GM19324 (cell line): ENCODE measurements around the gene GSK3A.

Experiments used
- ATAC-seq: cut with Tn5 transposase; IDR thresholded peaks from one replicate; pipeline ENCODE4 v1.9.1; 2021; ENCODE audit warnings: mild to moderate bottlenecking, moderate library complexity; ENCODE audit not compliant: unreplicated experiment, low FRiP score

GSK3A gene

DNA sequence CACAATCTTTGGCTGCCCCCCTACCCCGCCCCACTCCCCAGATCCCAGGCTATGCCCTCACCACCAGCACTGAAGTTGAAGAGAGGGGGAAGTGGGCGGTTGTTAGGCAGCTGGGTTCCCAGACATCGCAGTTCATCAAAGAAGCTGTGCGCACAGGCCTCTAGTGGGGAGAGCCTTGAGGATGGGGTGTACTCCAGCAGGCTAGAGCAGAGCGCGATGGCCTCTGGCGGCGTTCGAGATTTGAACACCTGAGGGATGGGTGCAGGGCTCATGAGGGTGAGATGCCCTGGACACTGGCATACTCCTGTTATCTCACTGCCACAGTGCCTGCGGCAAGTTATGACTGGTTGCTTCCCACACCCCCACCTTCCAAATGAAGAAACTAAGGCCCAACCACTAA is 10.0 kb downstream of the GSK3A start:
- ATAC-seq = no peak

DNA sequence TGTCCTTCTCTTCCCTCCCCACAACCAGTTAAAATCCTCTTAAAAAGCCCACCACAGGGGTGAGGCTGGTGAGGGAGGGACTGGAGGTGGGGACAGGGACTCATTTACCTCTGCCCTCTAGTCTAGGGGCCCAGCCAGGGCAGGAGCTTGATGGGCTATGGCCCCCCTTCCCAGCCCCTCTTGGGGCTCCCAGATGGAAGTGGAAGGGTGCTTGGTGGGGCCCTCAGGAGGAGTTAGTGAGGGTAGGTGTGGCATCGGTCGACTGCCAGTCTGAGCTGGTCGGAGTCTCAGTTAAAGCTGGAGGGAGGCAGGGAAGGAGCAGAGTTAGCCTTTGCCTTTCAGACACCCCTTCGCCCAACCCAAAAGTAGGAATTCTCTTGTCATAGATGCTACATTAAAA is 11.8 kb downstream of the GSK3A start:
- ATAC-seq = no peak

DNA sequence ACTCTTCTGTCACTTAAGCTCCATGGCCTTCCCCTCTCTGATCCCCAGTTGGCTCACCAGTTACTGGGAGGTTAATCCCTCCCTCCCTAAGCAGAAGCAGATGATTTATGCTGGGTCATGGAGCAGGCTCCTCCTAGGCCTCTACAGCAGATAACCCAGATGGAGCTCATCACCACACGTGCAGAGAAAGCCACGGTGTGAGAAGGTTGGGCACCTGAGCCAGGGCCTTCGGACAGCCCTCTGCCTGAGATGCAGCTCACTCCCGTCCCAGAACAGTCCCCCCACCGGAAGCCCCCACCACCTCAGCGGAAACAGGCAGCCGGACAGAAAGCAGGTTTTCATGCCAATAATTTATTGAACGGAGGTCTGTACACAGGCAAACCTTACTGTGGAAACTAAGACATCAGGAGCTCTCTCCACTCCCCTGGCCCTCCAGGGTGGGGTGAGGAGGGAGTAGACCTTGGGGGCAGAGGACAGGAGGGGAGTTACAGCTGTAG is 12.5 kb downstream of the GSK3A start:
- no peak for ATAC-seq

DNA sequence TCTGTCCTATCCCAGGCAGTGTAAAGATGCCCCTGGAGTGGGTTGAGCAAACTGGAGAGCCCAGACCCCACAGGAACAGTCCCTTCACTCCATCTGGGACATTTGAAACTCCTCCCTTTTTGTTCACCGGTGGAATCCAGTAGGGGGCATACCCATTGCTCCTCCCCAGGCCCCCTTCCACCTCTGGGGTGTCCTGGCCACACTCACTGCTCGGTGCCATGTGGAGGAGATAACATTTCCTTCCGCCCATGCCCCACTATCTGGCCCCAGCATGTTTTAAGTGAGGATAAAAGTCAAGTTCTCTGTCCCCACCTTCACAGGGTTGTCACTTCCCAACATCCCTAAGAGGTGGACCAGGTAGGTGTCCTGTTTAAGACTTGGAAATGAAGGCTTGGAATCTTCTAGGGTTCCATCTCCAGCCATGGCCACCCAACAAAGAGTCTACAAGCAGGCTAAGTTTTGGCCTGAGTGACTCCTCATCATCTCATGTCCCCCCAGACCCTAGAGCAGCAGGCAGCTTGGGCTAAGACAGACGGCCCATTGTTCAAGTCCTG is 13.0 kb downstream of the GSK3A start:
- ATAC-seq = no peak

DNA sequence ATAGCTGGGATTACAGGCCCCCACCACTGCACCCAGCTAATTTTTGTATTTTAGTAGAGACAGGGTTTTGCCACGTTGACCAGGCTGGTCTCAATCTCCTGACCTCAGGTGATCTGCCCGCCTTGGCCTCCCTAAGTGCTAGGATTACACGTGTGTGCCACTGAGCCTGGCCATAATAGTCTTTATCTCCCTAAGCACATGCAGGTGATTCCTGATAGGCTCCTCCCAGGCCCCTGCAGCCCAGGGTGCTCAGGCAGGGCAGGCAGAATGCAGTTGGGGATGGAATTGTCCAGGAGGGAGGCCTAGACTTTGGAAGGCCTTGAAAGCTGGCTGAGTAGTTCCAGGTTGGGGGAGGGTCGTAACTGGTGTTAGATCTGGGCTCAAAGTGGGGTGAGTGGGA is 13.8 kb downstream of the GSK3A start:
- ATAC-seq = no peak

DNA sequence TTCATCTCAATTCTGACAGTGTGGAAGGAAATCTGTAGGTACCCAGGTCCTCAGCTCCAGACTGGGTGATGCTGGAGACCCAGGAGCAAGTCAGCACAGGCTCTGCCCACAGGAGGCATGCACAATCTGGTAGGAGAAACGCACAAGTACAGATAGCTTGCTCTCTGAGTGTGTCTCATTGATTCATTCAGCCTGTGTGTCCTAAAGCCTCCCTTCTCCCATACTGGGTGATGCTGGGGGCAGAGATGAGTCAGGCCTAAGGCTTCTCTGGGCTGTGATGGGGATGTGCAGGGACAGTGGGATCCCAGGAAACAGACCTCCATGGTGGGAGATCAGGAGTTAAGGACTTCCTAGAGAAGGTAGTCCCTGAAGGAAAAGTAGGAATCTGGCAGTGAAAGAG is 15.5 kb downstream of the GSK3A start:
- no peak for ATAC-seq

DNA sequence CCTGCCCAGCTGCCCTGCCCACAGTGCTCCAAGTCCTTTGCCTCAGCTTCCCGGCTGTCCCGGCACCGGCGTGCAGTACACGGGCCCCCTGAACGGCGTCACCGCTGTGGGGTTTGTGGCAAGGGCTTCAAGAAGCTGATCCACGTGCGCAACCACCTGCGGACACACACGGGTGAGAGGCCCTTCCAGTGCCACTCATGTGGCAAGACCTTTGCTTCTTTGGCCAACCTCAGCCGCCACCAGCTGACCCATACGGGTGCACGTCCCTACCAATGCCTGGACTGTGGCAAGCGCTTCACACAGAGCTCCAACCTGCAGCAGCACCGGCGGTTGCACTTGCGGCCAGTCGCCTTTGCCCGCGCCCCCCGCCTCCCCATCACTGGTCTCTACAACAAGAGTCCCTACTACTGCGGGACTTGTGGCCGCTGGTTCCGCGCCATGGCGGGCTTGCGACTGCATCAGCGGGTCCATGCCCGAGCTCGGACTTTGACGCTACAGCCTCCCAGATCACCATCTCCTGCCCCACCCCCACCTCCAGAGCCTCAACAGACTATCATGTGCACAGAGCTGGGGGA is 16.6 kb downstream of the GSK3A start:
- ATAC-seq = no peak

DNA sequence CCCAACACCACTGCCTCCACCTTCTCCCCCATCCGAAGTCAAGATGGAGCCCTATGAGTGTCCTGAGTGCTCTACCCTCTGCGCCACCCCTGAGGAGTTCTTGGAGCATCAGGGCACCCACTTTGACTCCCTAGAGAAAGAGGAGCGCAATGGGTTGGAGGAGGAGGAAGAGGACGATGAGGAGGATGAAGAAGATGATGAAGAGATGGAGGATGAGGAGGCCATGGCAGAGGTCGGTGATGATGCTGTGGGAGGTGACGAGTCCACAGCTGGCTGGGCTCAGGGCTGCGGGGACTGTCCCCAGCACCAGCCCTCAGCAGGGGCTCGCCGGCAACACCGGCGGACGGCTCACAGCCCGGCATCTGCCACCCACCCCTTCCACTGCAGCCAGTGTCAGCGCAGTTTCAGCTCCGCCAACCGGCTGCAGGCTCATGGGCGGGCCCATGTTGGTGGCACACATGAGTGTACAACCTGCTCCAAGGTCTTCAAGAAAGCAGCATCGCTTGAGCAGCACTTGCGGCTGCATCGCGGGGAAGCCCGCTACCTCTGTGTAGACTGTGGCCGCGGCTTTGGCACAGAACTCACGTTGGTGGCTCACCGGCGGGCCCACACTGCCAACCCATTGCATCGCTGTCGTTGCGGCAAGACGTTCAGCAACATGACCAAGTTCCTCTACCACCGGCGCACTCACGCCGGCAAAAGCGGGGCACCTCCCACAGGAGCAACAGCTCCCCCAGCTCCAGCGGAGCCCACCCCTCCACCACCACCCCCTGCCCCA is 17.3 kb downstream of the GSK3A start:
- no peak for ATAC-seq

DNA sequence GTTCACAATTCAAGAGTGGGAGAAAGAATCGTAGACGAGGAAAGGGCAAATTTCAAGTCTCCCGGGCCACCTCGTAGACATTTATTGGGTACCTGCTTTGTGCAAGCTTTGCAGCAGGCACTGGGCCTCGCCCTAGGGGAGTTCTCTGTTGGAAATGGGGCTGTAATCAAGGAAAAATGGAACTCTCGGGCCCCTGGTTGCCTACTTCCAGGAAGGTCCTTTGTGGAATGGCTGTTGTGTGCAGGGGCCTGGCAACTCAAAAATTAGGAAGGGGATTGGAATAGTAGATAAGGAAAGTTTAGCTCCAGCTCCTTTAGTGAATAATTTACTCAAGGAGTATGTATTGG is 21.7 kb downstream of the GSK3A start:
- no peak for ATAC-seq

DNA sequence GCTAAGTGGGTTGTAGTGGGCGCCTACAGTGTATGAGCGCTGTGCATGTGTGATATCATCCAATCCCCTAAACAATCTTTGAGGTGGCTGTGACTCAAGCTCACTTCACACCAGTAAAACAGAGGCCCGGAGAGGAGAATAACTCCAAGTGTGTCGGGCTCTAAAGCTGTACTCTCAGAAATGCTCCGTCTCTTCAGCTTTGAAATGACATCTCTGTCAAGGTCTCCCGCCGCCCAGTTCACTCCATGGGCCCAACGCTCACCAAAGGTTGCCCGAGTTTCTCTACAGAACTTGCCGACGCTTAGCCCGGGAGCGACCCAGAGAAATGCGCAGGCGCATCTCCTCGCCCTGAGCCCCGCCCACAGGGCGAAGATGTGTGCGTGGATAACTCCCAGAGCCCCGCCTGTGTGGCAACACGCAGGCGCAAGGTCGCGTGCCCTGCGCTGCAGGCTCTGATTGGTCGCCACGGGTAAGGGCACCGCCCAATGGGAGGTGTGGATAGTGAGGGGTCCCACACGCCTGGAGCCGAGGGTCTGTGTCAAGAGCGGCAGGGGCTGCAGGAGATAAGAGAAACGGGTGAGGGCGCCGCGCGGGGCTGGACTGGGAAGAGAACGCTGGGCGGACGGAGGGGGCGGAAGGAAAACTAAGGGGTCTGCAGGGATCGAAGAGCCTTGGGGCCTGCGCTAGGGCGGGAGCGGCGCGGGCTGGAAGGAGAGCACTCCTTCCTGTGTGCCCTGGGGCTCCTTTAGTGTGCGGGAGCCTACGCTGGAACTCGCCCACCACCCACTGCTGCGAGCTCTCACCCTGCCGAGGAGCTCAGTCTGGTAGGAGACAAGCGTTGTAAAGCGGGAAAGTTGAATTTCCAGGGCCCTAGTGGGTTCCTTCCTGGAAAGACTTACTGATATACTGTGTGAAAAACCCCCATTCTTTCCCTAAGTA is 22.3 kb downstream of the GSK3A start, which contains the start of gene ZNF526:
Gene ZNF526, plus strand, starts transcription at position 501 of the 939 bp plus-strand sequence. CDS start 4,092 bp downstream, outside the sequence.
- ATAC-seq = peak; percentile 71

DNA sequence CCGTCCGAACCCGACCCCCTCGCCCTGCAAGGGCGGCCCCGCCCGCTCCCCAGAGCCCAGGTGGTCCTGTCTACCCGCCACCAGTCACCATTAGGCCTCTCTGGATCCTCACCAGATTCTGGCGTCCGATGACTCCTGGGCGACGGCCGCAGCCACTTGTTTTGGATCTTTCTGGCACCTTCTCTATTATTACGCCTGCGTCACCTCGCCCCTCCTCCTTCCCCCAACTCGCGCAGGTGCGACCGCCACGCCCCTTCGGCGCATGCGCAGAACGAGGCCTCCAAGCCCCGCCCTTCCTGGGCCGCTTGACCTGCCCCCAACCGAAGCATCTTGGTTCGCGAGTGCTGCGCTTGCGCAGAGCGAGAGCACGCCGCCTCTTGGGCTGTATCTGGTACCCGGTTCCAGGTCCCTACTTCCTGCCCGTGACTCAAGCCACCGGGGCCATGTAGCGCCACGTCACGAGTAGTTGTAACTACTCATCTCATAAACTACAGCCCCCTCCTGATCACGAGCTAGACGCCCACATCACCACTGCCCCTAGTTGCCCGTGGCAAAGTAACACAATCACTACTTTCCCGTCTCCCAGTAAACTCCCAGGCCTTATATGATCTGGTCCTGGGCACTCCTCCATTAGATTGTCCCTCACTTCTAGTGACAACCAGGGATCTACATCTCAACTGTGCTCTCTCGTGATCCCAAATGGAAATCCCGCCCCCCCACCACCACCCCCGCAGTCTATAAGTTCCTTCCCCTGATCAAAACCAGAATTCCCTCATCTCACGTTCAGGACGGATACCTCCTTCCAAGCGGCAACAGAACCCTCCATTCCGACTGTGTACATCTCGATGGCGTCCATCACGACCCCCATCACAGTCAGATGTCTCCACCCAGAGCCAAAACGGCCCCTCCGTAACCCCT is 24.6 kb downstream of the GSK3A start, which contains the start of gene DEDD2:
Gene DEDD2, minus strand, starts transcription at position 158 of the 918 bp plus-strand sequence. CDS start 670 bp downstream, outside the sequence.
- ATAC-seq = peak; percentile 65

DNA sequence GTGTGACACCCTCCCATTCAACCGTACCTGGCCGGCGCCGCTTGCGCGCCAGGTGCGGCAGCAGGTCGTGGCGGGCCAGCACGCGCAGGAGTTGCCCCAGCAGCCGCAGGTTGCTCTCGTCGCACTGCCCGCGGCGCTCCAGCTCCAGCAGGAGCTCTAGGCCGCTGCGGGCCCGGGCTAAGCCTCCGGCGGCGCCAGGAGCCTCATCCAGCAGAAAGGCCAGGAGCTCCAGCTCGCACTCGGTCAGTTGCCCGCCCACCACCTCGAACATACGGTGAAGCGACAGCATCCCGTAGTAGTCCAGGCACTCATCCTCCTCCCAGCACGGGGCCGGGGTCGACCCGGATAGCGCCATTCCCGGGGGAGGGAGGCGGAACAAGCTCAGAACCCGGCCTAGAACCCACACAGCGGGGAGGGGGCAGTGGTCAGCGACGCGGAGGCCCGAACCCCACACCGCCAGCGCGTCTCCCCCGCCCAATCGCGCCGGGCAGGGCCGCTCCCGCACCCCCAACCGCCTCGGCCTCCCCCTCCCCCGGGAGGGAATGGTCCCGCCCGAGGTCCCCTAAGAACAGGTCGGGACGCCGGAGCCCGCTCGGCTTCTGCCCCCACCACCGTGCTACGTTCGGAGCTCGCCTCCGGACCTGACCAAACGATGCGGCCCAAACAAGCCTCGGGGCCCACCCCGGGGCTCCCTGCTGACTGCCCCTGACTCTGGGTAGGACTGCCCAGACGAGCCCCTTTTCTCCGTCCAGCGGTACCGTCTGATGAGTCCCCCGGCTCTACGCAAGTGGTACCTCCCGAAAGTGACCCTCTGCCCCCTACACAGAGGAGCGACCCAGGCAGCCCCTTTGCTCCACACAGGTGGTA is 25.5 kb downstream of the GSK3A start:
- peak; percentile 22 for ATAC-seq

DNA sequence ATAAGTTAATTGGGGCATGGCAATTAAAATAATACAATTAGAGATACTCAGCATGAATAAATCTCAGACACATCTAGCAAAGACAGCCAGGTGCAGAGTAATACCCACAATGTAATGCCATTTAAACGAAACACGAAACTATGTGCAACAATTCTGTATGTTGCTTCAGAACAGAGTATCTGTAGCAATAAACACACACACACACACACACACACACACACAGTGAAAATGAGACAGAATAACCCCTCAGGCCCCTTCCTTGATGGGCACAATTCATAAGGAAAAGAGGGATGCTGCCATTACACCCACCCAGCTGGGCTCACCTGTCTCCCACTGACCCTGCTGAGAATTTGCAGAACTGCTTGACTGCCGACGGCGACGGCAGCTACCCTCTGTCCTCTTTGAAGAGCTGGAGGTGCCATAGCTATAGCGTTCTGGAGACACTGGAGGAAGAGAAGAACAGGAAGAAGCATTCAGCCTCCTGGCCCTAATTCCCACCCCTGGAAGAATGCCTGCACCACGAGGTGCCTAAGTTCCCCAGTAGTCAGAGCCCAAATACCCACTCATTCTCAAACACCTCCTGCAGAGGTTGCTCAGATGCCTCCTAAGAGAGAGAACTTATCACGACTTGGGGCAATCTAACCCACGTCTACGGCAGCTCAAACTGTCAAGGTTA is 27.5 kb downstream of the GSK3A start:
- ATAC-seq = no peak

DNA sequence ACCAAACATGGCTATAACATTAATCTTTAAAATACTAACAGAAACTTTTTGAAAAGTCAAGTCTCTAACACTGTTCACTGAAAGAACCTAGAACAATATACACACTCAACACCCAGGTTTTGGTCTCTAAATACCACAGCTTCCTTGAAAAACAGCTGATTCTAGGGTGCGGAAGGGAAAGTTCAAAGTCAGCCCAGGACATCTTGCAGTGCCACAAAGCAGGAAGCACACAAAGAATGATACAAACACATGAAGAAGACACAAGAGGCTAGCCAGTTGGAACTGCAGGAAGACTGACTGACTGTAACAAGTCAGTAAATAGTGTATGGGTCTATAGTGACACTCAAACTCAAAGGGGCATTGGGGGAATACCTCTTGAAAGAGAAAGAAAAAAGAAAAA is 29.5 kb downstream of the GSK3A start:
- no peak for ATAC-seq

DNA sequence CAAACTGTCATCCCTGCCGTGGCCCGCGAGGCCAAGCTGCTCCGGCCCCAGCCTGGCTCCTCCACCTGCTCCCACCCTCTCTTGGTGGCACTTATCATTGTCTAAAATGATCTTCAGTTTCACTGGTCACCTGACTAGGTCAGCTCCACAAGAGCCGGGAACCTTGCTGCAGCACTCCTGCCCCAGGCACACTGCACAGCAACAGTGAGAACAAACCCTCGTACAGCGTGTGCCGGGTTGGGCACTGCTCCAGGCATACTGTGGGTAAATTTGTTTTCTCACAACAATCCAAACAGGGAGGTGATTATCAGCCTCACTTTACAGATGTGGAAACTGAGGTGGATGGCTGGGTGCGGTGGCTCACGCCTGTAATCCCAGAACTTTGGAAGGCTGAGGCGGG is 33.8 kb downstream of the GSK3A start:
- no peak for ATAC-seq

DNA sequence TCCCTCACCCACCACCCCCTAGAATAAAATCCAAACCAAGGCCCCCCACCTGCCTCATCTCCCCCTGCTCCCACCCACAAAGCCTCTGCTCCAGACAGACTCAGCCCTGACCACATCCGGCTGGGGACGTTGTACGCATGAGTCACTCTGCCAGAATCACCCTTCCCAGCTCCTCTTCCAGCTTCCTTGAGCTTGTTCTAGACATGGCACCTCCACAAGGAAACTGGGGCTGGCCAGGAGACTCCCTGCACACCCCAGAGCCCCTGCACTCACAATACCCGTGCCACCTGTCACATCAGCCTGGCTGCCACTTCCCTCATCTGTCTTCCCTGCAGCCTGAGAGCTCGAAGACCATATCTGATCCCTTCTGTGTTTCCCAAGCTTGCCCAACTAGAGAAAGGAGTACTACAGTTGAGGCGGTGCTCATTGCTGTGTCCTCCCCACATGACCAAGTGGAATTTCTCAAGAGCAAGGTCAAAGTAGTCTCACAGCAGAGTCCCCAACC is 34.6 kb downstream of the GSK3A start:
- no peak for ATAC-seq

DNA sequence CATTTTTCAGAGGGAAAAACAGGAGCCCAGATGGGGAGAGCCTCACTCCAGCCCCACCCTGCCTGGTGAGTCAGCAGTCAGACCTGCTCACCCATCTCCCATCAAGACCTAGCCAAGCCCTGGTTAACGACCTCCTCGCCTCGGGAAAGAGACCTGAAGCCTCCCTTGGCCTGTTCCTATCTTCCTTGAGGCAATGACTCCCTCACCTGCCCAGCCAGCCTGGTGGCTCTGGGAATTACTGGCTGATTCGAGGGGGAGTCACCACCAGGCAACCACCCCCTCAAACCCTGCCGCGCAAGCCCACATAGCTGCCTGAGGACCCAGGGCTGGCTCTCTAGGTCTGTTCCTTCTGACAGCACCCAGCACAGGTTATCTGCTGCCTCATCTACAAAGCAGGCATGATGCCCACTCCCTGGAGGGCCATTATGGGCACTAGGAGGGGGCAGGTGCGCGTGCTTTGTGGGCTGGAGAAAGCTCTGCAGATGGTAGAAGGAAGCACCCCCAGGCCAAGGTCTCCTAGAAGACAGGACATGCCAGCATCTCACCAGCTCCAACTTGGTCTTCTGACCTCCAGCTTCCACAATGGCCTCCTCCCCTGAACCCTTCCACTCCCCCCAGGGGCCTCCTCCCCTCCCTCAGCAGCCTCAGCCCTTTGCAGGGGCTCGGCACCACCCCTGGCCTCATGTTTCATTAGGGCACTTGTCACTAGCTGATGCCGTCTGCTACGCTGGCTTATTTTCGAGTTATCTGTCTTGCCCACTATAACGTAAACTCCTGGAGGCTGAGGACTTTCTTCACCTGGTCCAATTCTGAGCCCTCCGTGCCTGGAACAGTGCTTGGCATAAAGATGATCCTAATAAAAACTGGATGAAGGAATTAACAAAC is 35.3 kb downstream of the GSK3A start:
- no peak for ATAC-seq
